ENCODE data around the gene PCGF1. TPM values are rescaled to one million over a fixed set of nuclear protein-coding genes. Genes with fewer than 3 reads are reported as not detected.

The PCGF1 gene
- total and polyA plus RNA-seq, 2 experiments from 2014 or later, result 10.9 to 13.4 TPM

GRCh38 chr2:74531666-74532065 is 24.2 kb upstream of the PCGF1 start (continued):
- no peak for TF ChIP-seq ZNF462 (CRISPR knock-in tag; IDR thresholded peaks at IDR 0.05)

- no peaks in the 10 kb centered on the region; the same call in 2 of the 3 replicates for H3K9me3 Mint-ChIP-seq
- Histone ChIP-seq H3K4me2 (peak overlapping the region; percentile 93), H3K9me2 (ENCODE audit: insufficient read depth) (no peaks in the 10 kb centered on the region), H3K79me2 (replicated peaks; ENCODE audit: insufficient read depth) (peaks cover 18% of the 10 kb centered on the region), H2AFZ (peak overlapping the region; percentile 97), H4K20me1 (replicated peaks; ENCODE audit: insufficient read depth) (peaks cover 9% of the 10 kb centered on the region; the same call in 1 of the 2 replicates), H3F3A (replicated peaks; ENCODE audit: low read depth) (0 out of 2 replicates have a peak, but pooled peaks cover 12% of the 10 kb centered on the region), H3K4me1 (ENCODE audit: insufficient read depth) (peaks cover 7% of the 10 kb centered on the region; the same call in 1 of the 2 replicates), H3K4me3 (peak overlapping the region; percentile 100), H3K27ac (ENCODE audit: low read depth) (no peak overlapping the region), H3K27me3 (ENCODE audit: insufficient read depth) (no peaks in the 10 kb centered on the region), H3K36me3 (ENCODE audit: insufficient read depth) (peaks cover 11% of the 10 kb centered on the region)
- peaks cover 18% of the 10 kb centered on the region for H3K27me3 Mint-ChIP-seq (ENCODE audit: insufficient read depth, low read depth, poor library complexity)
- H3K27ac Mint-ChIP-seq, result no peak overlapping the region; the same call in 1 of the 2 replicates
- peaks cover 55% of the 10 kb centered on the region for H3K36me3 Mint-ChIP-seq (ENCODE audit: low read depth)
- H3K4me1 Mint-ChIP-seq, result peaks cover 19% of the 10 kb centered on the region
- peak; percentile 57 for DNase-seq (ENCODE audit: low spot score)
- ATAC-seq, result peak; percentile 23
- peak overlapping the region; percentile 100 for H3K4me3 Mint-ChIP-seq
- TF ChIP-seq NANOG (IDR thresholded peaks at IDR 0.05; ENCODE audit: borderline replicate concordance) (no peak), ZNF462 (CRISPR knock-in tag; IDR thresholded peaks at IDR 0.05) (no peak)
Measured at GRCh38 chr2:74530239-74531187, 23.0 kb upstream of the PCGF1 start.
